ENCODE results near the gene TSEN54. TPM values are rescaled to one million over a fixed set of nuclear protein-coding genes. Genes with fewer than 3 reads are reported as not detected.
A peak's percentile ranks its signal among the peaks of the same experiment; 100 is the strongest.

The TSEN54 gene
- total RNA-seq, 2 donors from 2014 or later, result 63.8 to 123 TPM

DNA sequence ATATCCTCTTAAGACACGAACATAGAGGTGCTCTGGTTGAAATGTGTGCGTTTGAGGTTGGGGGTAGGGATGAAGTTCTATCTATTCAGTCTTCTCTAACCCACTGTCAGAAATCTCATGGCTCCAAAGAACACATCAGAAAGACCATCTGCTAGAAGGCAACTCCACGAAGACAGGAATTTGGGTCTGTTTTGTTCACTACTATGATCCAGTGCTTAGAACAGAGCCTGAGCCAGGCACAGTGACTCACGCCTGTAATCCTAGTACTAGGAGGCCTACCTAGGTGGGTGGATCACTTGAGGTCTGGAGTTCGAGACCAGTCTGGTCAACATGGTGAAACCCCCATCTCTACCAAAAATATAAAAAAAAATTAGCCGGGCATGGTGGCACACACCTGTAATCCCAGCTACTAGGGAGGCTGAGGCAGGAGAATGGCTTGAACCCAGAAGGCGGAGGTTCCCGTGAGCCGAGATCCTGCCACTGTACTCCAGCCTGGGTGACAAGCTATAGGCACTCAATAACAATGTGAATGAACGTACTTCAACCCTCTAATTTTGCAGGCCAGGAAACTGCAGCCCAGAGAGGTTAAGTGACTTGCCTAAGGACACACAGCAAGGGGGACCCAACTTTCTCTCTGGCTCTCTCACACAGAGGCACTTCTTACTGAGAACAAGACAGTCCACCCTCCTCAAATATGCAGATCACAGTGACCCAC lies 3.2 kb upstream of the TSEN54 start:
- TF ChIP-seq POLR2A (IDR thresholded peaks at IDR 0.05), result no peak
- TF ChIP-seq, protein P1, sequence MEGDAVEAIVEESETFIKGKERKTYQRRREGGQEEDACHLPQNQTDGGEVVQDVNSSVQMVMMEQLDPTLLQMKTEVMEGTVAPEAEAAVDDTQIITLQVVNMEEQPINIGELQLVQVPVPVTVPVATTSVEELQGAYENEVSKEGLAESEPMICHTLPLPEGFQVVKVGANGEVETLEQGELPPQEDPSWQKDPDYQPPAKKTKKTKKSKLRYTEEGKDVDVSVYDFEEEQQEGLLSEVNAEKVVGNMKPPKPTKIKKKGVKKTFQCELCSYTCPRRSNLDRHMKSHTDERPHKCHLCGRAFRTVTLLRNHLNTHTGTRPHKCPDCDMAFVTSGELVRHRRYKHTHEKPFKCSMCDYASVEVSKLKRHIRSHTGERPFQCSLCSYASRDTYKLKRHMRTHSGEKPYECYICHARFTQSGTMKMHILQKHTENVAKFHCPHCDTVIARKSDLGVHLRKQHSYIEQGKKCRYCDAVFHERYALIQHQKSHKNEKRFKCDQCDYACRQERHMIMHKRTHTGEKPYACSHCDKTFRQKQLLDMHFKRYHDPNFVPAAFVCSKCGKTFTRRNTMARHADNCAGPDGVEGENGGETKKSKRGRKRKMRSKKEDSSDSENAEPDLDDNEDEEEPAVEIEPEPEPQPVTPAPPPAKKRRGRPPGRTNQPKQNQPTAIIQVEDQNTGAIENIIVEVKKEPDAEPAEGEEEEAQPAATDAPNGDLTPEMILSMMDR (IDR thresholded peaks at IDR 0.05), result no peak
- Histone ChIP-seq H3K9me3 (no peaks in the 10 kb centered on the region), H3K27ac (peak overlapping the region in 3 of 4 donors; percentile 25 to 89 (median 87)), H3K4me3 (no peak overlapping the region), H3K4me1 (peaks cover 65% of the 10 kb centered on the region), H3K27me3 (no peaks in the 10 kb centered on the region), H3K36me3 (replicated peaks in 1 of 2; ENCODE audit: insufficient read depth in 1 of 2, low read depth in 2 of 2) (no peaks in the 10 kb centered on the region)
- 65 to 81% methylated on average over 9 to 10 of the region's 10 CpGs for WGBS, 2 donors
- intact Hi-C loops (cut with DNase I), result no loop called here
- DNase-seq (no peak), ATAC-seq (no peak)

DNA sequence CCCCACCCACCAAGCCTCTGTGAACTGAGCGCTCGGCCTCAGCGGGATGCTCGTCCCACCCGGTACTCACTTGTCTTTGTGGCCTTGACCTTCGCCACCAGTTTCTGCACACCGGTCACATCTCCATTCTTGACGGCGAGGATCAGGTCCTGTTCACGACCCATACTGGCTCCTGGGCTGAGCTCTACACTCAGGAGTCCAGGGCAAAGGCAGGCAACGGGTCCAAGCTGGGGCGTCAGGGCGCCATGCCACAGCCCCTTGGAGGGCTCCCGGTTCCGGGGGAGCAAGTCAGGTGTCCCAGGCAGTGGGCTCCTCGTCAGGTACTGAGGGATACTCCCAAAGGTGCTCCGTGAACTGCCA lies 2.7 kb upstream of the TSEN54 start:
- ATAC-seq, result no peak
- Histone ChIP-seq H3K27me3 (no peaks in the 10 kb centered on the region), H3K27ac (peak overlapping the region in 2 of 4 donors; percentile 87 to 89), H3K4me1 (peaks cover 71% of the 10 kb centered on the region), H3K36me3 (replicated peaks in 1 of 2; ENCODE audit: insufficient read depth in 1 of 2, low read depth in 2 of 2) (no peaks in the 10 kb centered on the region), H3K4me3 (no peak overlapping the region), H3K9me3 (no peaks in the 10 kb centered on the region)
- DNase-seq, result no peak
- intact Hi-C loops (cut with DNase I), result no loop called here
- no peak for TF ChIP-seq POLR2A (IDR thresholded peaks at IDR 0.05)
- TF ChIP-seq, protein P1 (IDR thresholded peaks at IDR 0.05), result no peak
- WGBS, 2 donors, result 79 to 80% methylated on average over 11 to 17 of the region's 17 CpGs

DNA sequence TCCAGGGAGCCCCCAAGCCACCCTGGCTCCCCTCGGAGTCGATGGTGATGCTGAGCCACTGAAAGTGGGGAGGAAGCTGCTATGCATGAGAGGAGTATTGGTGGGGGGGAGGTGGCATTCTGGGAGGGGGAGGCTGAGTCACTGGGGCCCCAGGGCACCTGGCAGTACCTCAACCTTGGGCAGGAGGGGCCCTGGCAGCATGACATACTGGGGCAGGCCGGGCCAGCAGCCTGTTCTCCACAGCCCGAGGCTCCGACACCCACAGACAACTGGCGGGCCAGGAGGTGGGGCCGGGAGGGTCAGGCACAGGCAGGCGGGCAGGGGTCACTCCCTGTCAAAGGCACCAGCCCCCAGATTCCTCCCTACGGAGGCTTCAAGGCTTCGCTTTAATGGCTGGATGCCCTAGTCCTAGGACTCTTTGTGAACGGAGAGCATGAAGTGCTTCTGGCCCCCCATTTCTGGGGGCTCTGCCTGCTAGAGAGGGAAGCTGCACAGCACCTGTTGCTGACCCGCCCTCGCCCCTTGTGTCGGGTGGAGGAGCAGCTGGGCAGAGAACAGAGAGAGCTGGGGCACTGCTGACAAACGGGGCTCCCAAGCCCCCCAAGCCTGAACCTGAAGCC lies 1.9 kb upstream of the TSEN54 start:
- no peaks in the 10 kb centered on the region for H3K36me3 ChIP-seq (replicated peaks in 1 of 2; ENCODE audit: insufficient read depth in 1 of 2, low read depth in 2 of 2)
- peak overlapping the region; percentile 66 to 82 for H3K4me3 ChIP-seq
- ATAC-seq, result no peak
- intact Hi-C loops (cut with DNase I), result no loop called here
- 8 to 12% methylated on average over 4 to 15 of the region's 15 CpGs for WGBS, 2 donors
- no peaks in the 10 kb centered on the region for H3K27me3 ChIP-seq
- DNase-seq, result peak; percentile 59 to 89 (median 70)
- H3K4me1 ChIP-seq, result peaks cover 71% of the 10 kb centered on the region
- TF ChIP-seq, protein P1 (IDR thresholded peaks at IDR 0.05), result no peak
- TF ChIP-seq POLR2A (IDR thresholded peaks at IDR 0.05), result peak in 2 of 3 donors; percentile 22 to 27
- no peaks in the 10 kb centered on the region for H3K9me3 ChIP-seq
- peak overlapping the region; percentile 79 to 93 (median 88) for H3K27ac ChIP-seq

DNA sequence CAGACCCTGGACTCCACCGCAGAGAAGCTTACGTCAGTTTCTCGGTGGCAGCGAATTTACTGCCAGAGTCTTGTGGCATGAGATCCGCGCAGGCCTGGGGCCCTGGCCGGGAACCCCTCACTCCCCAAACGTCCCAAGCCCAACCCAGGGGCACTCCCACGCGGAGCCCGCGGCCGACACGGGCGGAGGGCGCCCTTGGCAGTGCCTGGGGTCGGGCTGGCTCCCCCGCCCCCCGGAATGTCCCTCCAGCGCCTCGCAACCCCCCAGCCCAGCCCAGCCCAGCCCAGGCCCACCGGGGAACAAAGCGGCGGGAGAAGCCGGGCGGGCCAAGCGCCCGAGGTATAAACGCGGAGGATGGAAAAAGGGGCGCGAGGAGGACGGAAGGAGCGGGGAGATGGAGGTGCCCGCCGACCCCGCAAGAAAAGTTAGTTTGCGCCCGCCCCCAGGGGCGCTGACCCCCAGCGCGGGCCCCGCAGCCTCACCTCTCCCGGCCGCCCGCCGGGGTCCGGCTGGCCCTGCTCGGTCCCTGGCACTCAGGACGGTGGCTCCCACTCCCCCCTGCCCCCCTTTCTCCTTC lies 1.3 kb upstream of the TSEN54 start:
- H3K36me3 ChIP-seq (replicated peaks in 1 of 2; ENCODE audit: insufficient read depth in 1 of 2, low read depth in 2 of 2), result peaks cover 0 to 2% of the 10 kb centered on the region in 2 donors
- TF ChIP-seq, protein P1 (IDR thresholded peaks at IDR 0.05), result no peak
- peak in 2 of 3 donors; percentile 23 to 35 for TF ChIP-seq POLR2A (IDR thresholded peaks at IDR 0.05)
- 0% methylated on average over 47 of the region's 50 CpGs; no CpG with 5 or more reads in 1 of the 2 donors for WGBS, 2 donors
- H3K4me1 ChIP-seq, result peaks cover 68% of the 10 kb centered on the region
- intact Hi-C loops (cut with DNase I), result no loop called here
- DNase-seq, result peak; percentile 17 to 43 (median 40)
- no peak for ATAC-seq
- H3K9me3 ChIP-seq, result no peaks in the 10 kb centered on the region
- no peaks in the 10 kb centered on the region for H3K27me3 ChIP-seq
- H3K4me3 ChIP-seq, result peak overlapping the region; percentile 66 to 82
- peak overlapping the region; percentile 79 to 93 (median 88) for H3K27ac ChIP-seq
